ENCODE measurements around the gene VOPP1.

The VOPP1 gene

DNA sequence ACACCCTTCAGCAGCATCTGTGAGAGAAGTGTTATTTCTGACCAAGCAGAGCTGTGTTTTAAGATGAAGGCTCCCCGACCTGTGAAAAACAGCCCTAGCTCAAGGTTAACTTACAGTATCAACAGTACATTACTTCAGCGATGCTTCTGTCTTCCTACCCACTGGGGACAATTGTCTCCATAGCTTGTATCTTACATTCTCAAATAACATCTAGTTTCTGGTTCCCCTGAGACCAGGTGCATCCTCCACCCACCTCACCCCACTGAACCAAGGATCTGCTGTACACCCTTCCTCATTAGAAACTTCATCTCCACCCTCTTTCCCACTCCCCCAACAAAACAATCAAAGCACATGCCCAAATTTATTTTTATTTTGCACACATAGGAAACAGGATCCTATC, 102.0 kb downstream of the VOPP1 start:
- peaks cover 93% of the 10 kb centered on the region for H3K36me3 Mint-ChIP-seq (ENCODE audit: low read depth)
- intact Hi-C loops (cut with micrococcal nuclease): no loop called here
- H3K4me1 Mint-ChIP-seq (ENCODE audit: low read depth): peaks cover 10% of the 10 kb centered on the region
- no peak overlapping the region for H3K4me3 Mint-ChIP-seq
- H3K27ac Mint-ChIP-seq: no peak overlapping the region
- peaks cover 9% of the 10 kb centered on the region for H3K9me3 Mint-ChIP-seq
- H3K27me3 Mint-ChIP-seq: no peaks in the 10 kb centered on the region

DNA sequence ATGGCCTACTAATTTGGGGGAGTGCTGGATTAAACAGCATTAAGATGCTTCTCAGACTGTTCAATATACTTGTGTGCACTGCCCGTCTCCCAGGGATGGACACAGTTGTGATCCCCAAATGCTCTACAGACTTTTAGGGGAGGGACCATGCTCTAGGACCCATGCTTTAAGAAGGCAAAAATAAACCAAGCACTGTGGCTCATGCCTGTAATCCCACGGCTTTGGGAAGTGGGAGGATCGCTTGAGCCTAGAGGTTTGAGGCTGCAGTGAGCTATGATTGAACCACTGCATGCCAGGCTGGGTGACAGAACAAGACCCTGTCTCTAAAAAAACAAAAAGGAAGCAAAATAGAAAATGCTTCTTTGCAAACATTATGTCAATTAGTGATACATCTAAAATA, 102.6 kb downstream of the VOPP1 start:
- H3K36me3 Mint-ChIP-seq (ENCODE audit: low read depth): peaks cover 93% of the 10 kb centered on the region
- peaks cover 4% of the 10 kb centered on the region for H3K4me1 Mint-ChIP-seq (ENCODE audit: low read depth)
- no peaks in the 10 kb centered on the region for H3K27me3 Mint-ChIP-seq
- H3K4me3 Mint-ChIP-seq: no peak overlapping the region
- no peak overlapping the region for H3K27ac Mint-ChIP-seq
- intact Hi-C loops (cut with micrococcal nuclease): no loop called here
- H3K9me3 Mint-ChIP-seq: peaks cover 14% of the 10 kb centered on the region

DNA sequence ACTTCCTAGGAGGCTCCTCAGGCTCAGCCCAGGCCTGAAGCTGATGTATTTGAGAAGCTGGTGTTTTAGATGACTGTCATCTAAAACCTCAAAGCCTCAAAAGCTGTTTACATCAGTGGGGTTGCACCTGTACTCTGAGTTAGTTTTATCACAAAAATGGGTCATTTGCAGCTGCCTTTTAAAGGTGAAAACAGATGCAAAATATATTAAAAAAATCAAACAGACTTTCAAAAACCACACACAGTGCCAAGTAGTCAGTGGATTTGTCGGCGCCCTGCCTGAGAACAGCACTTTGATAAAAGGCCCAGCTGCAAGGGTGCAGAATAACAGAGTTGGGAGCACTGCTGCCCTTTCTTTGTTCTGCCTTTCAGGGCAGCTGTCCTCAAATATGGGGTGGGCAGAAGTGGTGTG, 103.0 kb downstream of the VOPP1 start:
- H3K4me3 Mint-ChIP-seq: no peak overlapping the region
- H3K27ac Mint-ChIP-seq: no peak overlapping the region
- no peaks in the 10 kb centered on the region for H3K27me3 Mint-ChIP-seq
- H3K4me1 Mint-ChIP-seq (ENCODE audit: low read depth): no peaks in the 10 kb centered on the region
- H3K9me3 Mint-ChIP-seq: peaks cover 19% of the 10 kb centered on the region
- peaks cover 93% of the 10 kb centered on the region for H3K36me3 Mint-ChIP-seq (ENCODE audit: low read depth)
- intact Hi-C loops (cut with micrococcal nuclease): no loop called here

DNA sequence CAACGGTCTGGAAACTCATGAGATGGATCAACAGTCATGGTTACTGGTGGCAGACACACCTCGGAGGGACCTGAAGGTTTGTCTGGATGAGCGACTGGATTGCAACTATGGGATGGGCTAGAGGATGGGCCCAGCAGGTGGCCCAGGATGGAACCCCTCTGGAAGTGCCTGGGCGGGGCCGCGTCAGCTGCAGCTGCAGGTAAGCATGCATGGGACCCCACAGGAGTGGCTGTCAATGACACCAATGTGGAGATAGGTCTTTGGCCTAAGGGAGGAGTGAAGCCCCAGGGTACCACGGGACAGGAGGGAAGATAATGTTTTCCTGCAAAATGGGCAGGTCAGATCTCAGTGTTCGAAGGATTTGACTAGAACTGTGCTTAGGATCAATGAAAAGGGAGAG, 103.8 kb downstream of the VOPP1 start:
- Mint-ChIP-seq H3K36me3 (ENCODE audit: low read depth) (peaks cover 93% of the 10 kb centered on the region), H3K4me1 (ENCODE audit: low read depth) (no peaks in the 10 kb centered on the region), H3K9me3 (peaks cover 26% of the 10 kb centered on the region), H3K27ac (no peak overlapping the region), H3K4me3 (no peak overlapping the region), H3K27me3 (no peaks in the 10 kb centered on the region)
- intact Hi-C loops (cut with micrococcal nuclease): no loop called here

DNA sequence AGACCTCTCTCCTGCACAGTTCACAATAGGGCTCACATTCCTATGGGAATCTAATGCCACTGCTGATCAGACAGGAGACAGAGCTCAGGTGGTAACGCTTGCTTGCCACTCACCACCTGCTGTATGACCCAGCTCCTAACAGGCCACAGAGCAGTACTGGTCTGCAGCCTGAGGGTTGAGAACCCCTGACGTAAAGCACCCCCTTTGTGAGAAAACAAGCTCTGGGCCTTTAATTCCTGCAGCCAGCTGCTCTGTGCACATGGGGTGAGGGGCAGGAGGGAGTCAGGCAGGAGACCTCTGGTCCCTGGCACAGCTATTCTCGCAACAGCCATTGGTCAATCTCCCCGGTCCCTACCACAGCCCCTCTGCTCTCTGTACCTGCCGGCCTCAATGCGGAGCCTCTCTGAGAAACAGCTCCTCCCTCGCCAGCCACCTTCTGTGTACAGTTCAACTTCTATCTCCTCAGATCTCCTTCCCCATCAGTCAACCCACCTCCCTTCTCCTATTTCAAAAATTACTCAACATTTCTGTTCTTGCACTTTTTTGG, 105.2 kb downstream of the VOPP1 start:
- intact Hi-C loops (cut with micrococcal nuclease): no loop called here
- no peaks in the 10 kb centered on the region for H3K4me1 Mint-ChIP-seq (ENCODE audit: low read depth)
- peaks cover 40% of the 10 kb centered on the region for H3K9me3 Mint-ChIP-seq
- H3K27ac Mint-ChIP-seq: no peak overlapping the region
- H3K27me3 Mint-ChIP-seq: no peaks in the 10 kb centered on the region
- H3K36me3 Mint-ChIP-seq (ENCODE audit: low read depth): peaks cover 93% of the 10 kb centered on the region
- H3K4me3 Mint-ChIP-seq: no peak overlapping the region

DNA sequence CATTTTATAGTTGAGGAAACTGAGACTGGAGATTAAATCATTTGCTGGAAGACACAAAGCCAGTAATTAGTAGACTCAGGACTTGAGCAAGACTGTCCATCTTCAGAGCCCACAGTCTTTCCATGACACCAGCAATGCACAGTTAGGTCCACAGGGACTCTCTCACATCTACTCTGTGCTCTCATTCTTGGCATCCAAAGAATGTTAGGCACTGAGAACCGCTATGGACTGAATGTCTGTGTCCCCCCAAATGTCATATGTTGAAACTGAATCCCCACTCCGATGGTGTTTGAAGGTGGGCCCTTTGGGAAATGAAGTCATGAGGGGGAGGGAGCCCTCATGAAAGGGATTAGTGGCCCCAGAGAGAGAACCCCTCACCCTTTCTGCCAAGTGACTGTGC, 106.6 kb downstream of the VOPP1 start:
- Mint-ChIP-seq H3K4me3 (no peak overlapping the region), H3K27ac (no peak overlapping the region), H3K27me3 (no peaks in the 10 kb centered on the region), H3K36me3 (ENCODE audit: low read depth) (peaks cover 83% of the 10 kb centered on the region), H3K9me3 (peaks cover 50% of the 10 kb centered on the region), H3K4me1 (ENCODE audit: low read depth) (no peaks in the 10 kb centered on the region)
- intact Hi-C loops (cut with micrococcal nuclease): no loop called here

DNA sequence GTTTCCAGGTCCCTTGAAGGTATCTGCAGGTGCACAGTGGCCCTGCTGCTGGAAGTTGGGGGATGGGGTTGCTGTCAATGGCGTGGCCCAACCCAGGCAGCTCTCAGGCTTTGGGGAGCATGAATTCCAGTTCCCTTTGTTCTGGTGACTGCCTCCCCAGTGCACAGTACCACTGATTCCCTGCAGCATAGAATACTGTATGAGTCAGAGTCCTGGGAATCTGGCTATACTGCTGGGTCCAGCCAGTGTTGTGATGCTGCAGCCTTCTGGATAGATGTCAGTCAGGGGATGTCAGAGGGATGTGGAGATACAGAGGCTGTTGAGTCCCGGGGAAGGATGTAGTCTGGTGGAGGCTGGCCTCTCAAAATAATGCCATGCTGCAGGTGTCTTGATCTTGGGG, 107.9 kb downstream of the VOPP1 start:
- H3K4me1 Mint-ChIP-seq (ENCODE audit: low read depth): no peaks in the 10 kb centered on the region
- no peak overlapping the region for H3K27ac Mint-ChIP-seq
- no peaks in the 10 kb centered on the region for H3K27me3 Mint-ChIP-seq
- intact Hi-C loops (cut with micrococcal nuclease): no loop called here
- peaks cover 71% of the 10 kb centered on the region for H3K36me3 Mint-ChIP-seq (ENCODE audit: low read depth)
- H3K9me3 Mint-ChIP-seq: peaks cover 62% of the 10 kb centered on the region
- H3K4me3 Mint-ChIP-seq: no peak overlapping the region

DNA sequence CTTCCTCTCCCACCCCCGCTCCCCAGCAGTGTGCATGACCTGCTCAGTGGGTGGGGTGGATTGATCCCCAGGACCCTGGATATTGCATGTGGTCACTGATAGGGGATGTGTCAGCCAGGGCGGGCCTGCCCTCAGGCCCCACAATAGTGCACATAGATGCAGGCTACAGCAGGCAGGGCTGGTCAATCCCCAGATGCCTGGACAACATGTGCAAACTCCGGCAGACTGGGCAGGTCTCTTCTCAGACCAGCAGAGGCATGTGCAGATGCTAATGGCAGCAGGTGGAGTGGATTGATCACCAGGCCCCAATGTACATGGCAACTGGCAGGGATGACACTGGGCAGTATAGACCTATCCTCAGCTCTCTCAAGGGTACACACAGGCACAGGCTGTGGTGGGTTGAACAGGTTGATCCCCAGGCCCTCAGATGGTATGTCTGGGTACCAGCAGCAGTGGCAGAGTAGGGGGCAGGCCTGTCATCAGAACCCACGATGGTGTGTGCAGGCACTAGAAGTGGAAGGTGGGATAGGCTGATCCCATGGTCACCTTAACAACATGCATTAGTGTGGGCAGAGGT, 108.5 kb downstream of the VOPP1 start:
- Mint-ChIP-seq H3K27ac (no peak overlapping the region), H3K36me3 (ENCODE audit: low read depth) (peaks cover 64% of the 10 kb centered on the region), H3K9me3 (peaks cover 69% of the 10 kb centered on the region), H3K27me3 (no peaks in the 10 kb centered on the region), H3K4me3 (no peak overlapping the region), H3K4me1 (ENCODE audit: low read depth) (no peaks in the 10 kb centered on the region)
- intact Hi-C loops (cut with micrococcal nuclease): no loop called here

DNA sequence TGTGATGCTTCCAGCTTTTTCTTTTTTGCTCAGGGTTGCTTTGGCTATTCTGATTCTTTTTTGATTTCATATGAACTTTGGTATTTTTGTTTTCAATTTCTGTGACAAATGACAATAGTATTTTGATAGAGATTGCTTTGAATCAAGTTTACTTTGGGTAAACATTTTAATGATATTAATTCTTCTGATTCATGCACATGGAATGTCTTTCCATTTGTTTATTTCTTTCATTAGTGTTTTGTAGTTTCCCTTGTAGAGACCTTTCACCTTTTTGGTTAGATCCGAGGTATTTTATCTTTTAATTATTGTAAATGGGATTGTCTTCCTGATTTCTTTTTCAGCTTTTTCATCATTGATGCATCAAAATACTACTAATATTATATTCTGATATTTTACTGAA, 114.0 kb downstream of the VOPP1 start:
- Mint-ChIP-seq H3K4me1 (ENCODE audit: low read depth) (peaks cover 10% of the 10 kb centered on the region), H3K36me3 (ENCODE audit: low read depth) (peaks cover 21% of the 10 kb centered on the region), H3K9me3 (peaks cover 84% of the 10 kb centered on the region), H3K4me3 (no peak overlapping the region), H3K27ac (no peak overlapping the region), H3K27me3 (no peaks in the 10 kb centered on the region)
- intact Hi-C loops (cut with micrococcal nuclease): no loop called here

DNA sequence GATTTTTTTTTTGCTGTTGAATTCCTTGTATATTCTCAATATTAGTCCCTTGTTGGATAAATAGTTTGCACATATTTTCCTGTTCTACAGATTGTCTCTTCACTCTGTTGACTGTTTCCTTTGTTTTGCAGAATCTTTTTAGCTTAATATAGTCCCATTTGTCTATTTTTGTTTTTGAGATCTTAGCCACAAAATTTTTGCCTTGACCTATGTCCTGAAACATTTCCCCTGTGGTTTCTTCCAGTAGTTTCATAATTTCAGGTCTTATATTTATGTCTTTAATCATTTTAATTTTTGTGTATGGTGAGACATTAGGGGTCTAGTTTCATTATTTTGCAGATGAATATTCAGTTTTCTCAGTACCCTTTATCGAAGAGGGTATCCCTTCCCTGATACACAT, 114.5 kb downstream of the VOPP1 start:
- Mint-ChIP-seq H3K4me1 (ENCODE audit: low read depth) (peaks cover 10% of the 10 kb centered on the region), H3K27ac (no peak overlapping the region), H3K36me3 (ENCODE audit: low read depth) (peaks cover 17% of the 10 kb centered on the region)

DNA sequence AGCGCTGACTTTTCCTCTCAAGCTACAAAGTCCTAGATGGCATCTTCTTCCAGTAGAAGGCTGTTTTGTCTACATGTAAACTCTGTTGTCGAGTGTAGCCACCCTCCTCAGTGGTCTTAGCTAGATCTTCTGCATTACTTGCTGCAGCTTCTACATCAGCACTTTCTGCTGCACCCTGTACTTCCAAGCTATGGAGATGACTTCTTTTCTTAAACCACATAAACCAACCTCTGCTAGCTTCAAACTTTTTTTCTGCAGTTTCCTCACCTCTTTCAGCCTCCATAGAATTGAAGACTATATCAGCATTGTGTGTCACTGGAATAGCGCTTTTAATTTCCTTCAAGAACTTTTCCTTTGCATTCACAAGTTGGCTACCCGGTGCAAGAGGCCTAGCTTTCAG, 119.3 kb downstream of the VOPP1 start:
- Mint-ChIP-seq H3K27ac (no peak overlapping the region), H3K27me3 (peaks cover 28% of the 10 kb centered on the region), H3K4me1 (ENCODE audit: low read depth) (peaks cover 10% of the 10 kb centered on the region), H3K4me3 (no peak overlapping the region), H3K9me3 (peaks cover 35% of the 10 kb centered on the region), H3K36me3 (ENCODE audit: low read depth) (peaks cover 28% of the 10 kb centered on the region)
- intact Hi-C loops (cut with micrococcal nuclease): no loop called here

More for the DNA sequence above, 114.5 kb downstream of the VOPP1 start:
- intact Hi-C loops (cut with micrococcal nuclease): no loop called here
- H3K4me3 Mint-ChIP-seq: no peak overlapping the region
- H3K9me3 Mint-ChIP-seq: peaks cover 79% of the 10 kb centered on the region
- H3K27me3 Mint-ChIP-seq: no peaks in the 10 kb centered on the region

DNA sequence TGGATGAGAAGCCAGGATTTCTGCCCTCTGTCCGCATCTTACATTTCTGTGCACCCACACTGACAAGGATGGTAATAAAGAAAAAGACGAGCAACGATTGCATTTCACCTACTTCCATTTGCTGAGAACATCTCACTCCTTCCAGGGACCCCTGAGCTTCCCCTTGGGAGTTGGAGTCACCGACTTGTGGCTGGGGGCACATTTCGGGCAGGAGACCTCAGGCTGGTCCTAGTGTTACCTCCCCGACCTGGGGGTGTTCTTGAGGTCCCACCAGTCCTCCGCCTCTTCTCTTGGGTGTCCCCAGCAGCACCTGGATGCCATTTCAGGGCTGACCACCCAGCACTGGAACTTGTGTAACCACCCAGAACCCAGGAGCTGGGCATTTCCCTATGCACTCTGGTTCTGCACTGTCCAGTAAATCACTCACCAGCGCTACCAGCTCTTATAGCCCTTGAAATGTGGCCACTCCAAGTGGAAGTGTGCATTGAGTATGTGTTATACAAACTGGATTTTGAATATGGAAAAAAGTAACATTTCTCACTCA, 122.2 kb downstream of the VOPP1 start:
- Mint-ChIP-seq H3K4me1 (ENCODE audit: low read depth) (peaks cover 5% of the 10 kb centered on the region), H3K4me3 (no peak overlapping the region), H3K9me3 (peaks cover 29% of the 10 kb centered on the region), H3K36me3 (ENCODE audit: low read depth) (peaks cover 25% of the 10 kb centered on the region), H3K27me3 (peaks cover 28% of the 10 kb centered on the region), H3K27ac (no peak overlapping the region)
- intact Hi-C loops (cut with micrococcal nuclease): no loop called here

DNA sequence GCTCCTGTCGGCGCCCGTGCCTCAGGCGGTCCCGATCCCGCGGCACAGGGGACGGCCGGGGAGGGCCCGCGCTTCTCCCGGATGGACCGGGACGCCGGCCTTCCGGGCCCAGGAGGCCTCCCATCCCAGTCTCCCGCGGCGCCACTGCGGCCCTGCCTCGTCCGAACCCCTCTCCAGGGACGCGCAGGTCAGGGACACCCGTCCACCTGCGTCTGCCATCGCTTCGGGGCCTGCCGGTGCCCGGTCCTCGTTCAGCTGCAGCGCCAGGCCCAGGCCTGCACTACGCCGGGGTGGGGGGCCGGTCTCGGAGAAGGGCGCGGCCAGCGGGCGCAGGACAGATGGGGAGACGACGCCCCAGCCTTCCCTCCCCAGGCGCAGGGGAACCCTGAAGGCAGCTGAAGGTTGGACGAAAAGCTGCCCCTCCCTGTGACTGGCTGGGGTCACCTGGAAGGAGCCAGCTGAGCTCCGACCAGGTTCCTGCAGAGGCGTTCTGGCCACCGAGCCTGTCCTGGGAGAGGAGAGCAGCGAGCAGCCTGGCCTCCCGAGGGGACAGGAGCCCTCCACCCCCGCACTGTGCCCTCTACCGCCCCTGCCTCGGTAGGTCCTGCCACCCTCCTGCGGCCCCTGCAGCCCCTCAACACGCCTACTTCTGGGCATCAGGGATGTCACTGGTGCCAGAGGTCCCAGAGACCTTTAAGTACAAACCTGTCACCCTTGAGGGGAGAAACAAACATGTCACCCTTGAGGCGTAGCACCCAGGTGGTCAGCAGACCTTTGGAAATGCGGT, 122.9 kb downstream of the VOPP1 start:
- H3K36me3 Mint-ChIP-seq (ENCODE audit: low read depth): peaks cover 18% of the 10 kb centered on the region
- intact Hi-C loops (cut with micrococcal nuclease): no loop called here
- H3K9me3 Mint-ChIP-seq: peaks cover 28% of the 10 kb centered on the region
- no peaks in the 10 kb centered on the region for H3K4me1 Mint-ChIP-seq (ENCODE audit: low read depth)
- peaks cover 28% of the 10 kb centered on the region for H3K27me3 Mint-ChIP-seq
- no peak overlapping the region for H3K4me3 Mint-ChIP-seq
- no peak overlapping the region for H3K27ac Mint-ChIP-seq

DNA sequence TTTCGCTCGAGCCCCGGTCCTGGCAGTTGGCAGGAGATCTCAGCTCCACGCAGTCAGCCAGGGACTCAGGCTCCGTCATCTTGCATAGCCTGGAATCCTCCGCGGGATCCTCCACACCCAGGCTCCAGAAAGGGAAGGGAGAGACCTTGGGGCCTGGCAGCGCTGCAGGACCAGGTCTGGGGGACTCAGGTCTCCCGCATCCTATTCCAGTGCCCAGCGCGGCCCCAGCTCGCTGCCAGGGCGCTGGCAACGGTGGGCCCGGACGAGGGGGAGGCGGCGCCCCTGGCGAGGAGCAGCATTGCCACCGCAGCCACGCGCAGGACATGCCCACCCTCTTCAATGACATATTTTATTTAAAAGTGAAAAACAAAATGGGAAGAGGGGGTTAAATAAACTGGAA, 123.8 kb downstream of the VOPP1 start:
- peaks cover 28% of the 10 kb centered on the region for H3K27me3 Mint-ChIP-seq
- peaks cover 28% of the 10 kb centered on the region for H3K9me3 Mint-ChIP-seq
- intact Hi-C loops (cut with micrococcal nuclease): no loop called here
- H3K27ac Mint-ChIP-seq: no peak overlapping the region
- peaks cover 17% of the 10 kb centered on the region for H3K36me3 Mint-ChIP-seq (ENCODE audit: low read depth)
- H3K4me3 Mint-ChIP-seq: no peak overlapping the region
- H3K4me1 Mint-ChIP-seq (ENCODE audit: low read depth): no peaks in the 10 kb centered on the region
